Renal pelvis (tissue), 4 donors: ENCODE data around the gene AGAP3. TPM values are rescaled to one million over a fixed set of nuclear protein-coding genes. Genes with fewer than 3 reads are reported as not detected.
A peak's percentile ranks its signal among the peaks of the same experiment; 100 is the strongest.

Source experiments
- DNase-seq: peaks from one replicate; pipeline ENCODE4 v3.0.0-alpha.2; 2013
- polyA plus RNA-seq, 3 donors: library from polyadenylated mRNA; unstranded; fragments of 120-200 nt; gene quantifications; one replicate each; pipeline ENCODE4 v1.2.1, GENCODE V29; 2013; ENCODE audit not compliant: insufficient read length in 3 of 3

Gene AGAP3
- polyA plus RNA-seq, 3 donors, result 68.0 to 78.3 (median 72.8) TPM

DNA sequence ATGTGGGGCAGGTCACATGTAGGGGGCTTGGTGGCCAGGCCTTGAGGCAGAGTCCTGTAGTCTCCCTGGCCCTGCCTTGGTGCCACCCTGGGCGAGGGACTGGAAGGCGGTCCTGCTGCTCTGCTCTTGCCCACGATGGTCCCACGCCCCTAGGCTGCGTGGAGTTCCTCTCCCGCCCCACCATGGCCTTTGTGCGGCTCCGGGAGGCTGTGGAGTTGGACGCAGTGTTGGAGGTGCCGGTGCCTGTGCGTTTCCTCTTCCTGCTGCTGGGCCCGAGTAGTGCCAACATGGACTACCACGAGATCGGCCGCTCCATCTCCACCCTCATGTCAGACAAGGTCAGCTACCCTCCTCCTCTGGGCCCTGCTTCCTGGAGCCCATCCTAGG lies 15.7 kb upstream of the AGAP3 start:
- no peak for DNase-seq

DNA sequence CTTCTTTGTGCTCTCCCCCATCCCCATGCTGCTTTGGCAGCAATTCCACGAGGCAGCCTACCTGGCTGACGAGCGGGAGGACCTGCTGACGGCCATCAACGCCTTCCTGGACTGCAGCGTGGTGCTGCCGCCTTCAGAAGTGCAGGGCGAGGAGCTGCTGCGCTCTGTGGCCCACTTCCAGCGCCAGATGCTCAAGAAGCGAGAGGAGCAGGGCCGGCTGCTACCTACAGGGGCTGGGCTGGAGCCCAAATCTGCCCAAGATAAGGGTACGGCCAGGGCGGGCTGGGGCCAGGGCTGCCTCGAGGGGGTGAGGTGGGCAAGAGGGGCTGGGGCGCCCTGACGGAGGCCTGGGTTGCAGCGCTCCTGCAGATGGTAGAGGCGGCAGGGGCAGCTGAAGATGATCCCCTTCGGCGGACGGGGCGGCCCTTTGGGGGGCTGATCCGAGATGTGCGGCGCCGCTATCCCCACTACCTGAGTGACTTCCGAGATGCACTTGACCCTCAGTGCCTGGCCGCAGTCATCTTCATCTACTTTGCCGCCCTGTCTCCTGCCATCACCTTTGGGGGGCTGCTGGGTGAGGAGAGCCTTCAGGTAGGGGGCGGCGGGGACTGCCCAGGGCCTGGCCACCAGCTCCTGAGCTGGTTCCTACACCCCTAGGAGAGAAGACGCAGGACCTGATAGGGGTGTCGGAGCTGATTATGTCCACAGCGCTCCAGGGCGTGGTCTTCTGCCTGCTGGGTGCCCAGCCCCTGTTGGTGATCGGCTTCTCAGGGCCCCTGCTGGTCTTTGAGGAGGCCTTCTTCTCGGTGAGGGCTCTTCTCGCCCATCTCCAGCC lies 15.0 kb upstream of the AGAP3 start:
- no peak for DNase-seq

DNA sequence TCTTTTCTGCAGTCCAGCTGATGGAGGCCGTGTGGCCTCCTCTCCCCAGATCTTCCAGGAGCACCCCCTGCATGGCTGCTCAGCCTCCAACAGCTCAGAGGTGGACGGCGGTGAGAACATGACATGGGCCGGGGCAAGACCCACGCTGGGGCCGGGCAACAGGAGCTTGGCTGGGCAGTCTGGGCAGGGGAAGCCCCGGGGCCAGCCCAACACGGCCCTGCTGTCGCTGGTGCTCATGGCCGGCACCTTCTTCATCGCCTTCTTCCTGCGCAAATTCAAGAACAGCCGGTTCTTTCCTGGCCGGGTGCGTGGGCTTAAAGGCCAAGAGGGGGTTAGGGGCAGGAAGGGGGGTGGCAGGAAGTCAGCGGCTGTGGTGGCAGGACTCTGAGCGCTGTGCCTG lies 12.3 kb upstream of the AGAP3 start:
- no peak for DNase-seq

DNA sequence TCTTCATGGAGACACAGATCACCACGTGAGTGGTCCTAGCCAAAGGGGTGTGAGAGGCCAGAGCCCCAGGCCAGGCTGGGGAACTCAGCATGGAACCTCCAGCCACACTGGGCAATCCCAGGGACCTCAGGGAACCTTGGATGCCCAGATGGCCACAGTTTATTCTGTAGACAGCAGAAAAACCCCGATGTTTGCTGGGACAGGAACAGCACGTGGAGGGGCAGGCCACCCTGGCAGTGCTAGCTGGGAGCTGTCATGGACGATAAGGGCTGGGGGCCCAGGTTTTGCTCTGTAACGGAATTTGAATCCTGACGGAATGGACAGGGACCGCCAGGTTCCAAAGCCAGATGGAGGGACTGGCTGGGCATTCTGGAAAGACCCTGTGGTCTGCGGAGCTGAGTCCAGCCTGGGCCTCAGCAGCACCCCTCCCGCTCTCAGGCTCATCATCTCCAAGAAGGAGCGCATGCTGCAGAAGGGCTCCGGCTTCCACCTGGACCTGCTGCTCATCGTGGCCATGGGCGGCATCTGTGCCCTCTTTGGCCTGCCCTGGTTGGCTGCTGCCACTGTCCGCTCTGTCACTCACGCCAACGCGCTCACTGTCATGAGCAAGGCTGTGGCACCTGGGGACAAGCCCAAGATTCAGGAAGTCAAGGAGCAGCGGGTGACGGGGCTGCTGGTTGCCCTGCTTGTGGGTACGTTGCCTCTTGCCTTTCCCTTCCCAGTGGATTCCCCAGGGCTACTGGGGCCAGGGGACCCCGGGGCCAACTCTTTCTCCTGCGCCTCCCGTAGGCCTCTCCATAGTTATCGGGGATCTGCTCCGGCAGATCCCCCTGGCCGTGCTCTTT lies 11.2 kb upstream of the AGAP3 start:
- DNase-seq, result no peak

DNA sequence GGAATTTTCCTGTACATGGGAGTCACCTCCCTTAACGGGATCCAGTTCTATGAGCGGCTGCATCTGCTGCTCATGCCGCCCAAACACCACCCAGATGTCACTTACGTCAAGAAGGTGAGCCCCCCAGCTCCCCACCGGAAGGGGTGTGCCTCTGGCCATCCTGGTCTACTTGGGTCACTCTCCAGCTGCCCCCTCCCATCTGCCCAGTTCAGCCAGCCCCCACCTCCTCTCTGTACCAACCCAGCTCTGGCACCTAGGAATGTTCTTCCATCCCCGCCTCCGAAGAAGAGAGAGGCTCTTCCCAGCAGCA lies 10.7 kb upstream of the AGAP3 start:
- no peak for DNase-seq

DNA sequence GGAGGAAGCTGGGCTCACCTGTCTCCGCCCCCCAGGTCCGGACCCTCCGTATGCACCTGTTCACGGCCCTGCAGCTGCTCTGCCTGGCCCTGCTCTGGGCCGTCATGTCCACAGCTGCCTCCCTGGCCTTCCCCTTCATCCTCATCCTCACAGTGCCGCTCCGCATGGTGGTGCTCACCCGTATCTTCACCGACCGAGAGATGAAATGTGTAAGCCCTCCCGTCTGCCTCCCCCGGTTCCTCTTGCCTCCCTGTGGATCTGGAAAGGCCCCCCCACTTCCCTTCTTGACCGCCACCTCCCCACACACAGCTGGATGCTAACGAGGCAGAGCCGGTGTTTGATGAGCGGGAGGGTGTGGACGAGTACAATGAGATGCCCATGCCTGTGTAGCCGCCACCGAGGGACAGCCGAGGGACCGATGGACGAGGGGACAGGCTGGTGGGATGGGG lies 10.3 kb upstream of the AGAP3 start:
- DNase-seq, result no peak

DNA sequence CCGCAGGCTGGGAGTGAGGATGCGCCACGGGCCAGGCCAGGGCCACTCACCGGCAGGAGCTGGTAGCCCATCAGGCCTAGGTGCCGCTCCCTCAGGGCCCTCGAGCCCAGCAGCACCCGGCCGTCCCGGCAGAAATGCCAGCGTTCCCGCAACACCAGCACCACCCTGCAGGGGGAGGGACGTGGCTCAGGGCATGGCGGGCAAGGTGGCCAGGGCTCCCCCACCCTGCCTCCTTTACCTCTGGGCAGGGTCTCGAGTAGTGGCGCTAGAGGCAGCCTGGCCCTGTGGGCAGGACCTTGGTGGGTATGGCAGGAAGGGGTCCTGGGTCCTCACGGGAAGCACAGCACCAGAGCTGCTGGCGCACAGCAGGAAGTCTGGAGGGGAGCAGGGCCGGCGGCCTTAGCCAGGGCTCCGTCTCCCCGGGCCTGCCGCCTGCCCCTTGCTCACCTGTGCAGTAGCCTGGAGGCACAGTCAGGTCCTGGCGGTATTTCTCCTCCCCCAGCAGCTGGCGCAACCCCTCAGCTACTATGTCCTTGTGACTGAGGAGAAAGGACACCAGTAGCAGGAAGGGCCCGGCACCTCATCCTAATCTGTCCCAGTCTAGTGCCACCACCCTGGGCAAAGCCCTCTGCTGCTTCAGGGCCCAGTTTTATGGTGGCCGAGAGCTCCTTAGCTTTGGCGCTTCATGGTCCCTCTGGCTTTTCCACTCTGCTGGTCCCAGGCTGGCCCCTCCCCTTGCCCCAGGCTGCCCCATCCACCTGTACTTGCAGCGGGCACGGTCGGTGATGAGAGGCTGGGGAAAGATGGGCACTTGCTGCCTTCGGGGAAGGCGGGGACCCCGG lies 9.2 kb upstream of the AGAP3 start:
- no peak for DNase-seq

DNA sequence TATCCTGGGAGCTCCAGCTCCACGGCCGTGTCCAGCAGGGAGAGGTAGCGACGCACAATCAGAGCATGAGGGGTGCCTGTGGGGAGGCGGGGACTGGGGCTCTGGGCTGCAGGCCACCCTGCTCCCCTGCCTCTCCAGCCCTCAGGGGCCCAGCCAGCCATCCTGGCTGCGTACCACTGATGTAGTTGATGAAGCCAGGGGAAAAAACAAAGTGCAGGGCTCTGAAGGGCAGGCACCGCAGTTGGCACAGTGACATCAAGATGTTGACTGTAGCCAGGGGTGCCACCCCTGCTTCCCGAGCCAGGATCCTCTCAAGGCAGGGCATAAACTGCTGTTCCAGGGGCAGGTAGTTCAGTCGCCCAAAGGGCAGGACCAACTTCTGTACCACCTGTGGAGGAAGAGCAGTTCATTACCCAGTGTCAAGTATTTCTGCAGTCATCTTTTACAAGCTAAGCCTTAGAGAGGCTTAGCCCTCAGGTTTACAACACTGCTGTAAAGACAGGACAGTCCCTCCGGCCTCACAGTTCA lies 8.5 kb upstream of the AGAP3 start:
- no peak for DNase-seq

DNA sequence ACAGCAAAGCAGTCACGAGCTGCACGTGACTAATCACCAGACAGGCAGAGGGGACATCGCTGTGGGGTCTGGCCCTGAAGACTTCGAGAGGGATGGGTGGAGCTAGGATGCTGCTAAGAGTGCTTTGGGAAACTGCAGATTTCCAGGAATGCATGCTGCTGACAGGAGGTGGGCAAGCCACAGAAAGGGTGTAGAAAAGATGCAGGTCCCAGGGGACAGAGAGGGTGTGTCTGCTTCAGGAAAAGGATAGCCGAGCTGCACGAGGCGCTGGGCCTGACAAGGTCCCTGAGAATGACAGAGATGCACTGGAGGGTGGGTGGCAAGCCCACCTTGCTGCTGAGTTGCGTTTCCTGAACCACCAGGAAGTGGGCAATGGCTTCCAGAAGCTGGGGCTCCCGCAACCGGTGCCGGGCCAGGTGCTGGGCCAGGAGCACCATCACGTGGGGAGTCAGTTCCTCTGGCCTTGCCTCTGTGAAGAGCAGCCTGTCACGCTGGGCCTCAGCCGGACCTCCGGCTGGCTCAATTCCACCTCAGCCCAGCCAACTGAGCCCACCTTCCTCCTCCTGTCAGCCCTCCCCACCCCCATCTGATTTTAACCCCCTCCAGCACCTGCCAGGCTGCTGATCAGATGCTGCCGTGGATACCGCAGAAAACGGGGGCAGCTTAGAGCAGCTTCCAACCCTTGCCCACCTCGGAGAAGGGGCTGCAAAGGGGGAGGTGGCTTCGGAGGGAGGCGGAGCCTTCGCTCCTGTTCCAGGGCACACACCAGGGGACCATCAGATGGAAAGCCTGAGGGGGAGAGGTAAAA lies 7.8 kb upstream of the AGAP3 start:
- no peak for DNase-seq

DNA sequence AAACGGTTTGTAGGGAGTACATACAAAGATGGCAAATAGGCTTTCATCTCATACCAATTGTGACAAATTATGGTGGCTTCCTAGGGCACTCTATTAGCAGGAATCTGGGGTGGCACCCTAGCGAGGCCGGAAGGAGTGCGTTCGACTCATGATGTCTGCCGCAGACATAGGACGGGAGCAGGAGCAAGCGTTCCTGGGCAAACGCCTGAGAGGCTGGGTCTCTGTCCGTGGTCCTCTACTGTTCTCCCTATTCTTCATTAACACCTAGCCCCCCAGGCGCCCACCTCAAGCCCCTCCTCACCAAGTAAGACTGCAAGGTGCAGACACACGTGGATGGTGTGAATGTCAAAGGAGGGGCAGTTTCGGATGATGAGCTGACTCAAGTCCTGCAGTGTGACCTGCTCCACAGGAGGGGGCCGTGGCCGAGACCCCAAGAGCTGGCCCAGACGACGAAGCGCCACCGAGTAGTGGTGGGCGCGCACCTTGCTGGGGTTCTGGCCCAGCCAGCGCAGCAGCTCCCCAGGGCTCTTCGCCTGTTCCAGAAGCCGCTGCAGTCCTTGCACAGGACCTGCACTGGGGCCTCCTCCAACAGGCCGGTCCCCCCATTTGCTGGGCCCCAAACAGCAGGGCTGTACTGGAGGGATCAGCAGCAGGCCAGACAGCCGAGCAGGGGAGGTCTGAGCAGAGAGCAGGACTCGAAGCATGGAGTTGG lies 6.9 kb upstream of the AGAP3 start:
- no peak for DNase-seq

DNA sequence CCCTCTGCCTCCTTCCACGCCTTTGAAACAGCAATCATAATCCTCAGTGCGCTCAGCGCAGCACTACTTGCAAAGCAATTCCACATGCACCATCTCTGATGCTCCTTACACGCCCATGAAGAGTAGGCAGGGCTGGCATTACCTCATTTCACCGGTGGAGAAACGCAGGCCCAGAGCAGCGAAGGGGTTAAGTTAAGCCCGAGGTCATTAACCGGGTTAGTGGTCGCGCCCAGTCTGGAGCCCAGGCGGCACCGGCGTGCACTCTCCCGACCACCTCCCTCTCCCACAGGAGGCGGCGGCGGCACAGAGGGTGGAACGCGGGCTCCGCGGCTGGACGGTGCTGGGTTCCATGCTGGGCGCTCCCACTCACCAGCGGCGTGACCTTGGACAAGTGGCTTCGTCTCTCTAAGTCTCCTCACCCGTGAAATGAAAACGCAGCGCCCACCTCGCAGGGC lies 6.2 kb upstream of the AGAP3 start:
- DNase-seq, result no peak

DNA sequence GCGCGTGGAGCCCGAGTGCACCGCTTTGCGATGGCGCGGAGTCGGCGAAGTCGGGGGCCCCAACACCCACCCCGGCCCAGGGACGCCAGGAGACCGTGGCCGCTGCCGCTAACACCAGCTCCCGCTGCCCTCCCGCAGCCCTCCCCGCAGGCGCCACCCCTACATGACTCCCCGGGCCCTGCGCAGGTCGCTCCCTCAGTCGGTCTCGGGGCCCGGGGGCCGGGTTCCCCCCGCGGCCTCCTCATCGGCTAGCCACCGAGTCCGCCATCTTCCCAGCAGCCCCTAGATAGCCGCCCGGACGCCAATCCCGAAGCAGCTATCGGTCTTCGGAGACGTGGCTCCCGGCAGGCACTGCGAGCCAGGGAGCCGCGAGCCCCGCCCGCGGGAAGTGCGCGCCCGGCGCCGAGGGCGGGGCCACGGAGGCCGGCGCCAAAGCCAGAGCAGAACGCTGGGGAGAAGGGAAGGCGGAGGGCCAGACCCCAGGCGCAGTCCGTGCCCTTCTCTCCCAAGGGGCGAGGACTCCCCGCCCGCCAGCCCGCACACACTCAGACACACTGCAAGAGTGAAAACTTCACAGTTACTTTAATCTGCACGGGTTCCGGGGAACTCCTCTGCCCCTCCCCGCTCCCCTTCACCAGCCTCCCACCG lies 5.6 kb upstream of the AGAP3 start, which contains the start of gene FASTK:
Gene FASTK (minus strand): TSS at position 288 of the 648 bp plus-strand sequence. CDS start 43 bp downstream, at position 245.
- DNase-seq, result peak; percentile 92

DNA sequence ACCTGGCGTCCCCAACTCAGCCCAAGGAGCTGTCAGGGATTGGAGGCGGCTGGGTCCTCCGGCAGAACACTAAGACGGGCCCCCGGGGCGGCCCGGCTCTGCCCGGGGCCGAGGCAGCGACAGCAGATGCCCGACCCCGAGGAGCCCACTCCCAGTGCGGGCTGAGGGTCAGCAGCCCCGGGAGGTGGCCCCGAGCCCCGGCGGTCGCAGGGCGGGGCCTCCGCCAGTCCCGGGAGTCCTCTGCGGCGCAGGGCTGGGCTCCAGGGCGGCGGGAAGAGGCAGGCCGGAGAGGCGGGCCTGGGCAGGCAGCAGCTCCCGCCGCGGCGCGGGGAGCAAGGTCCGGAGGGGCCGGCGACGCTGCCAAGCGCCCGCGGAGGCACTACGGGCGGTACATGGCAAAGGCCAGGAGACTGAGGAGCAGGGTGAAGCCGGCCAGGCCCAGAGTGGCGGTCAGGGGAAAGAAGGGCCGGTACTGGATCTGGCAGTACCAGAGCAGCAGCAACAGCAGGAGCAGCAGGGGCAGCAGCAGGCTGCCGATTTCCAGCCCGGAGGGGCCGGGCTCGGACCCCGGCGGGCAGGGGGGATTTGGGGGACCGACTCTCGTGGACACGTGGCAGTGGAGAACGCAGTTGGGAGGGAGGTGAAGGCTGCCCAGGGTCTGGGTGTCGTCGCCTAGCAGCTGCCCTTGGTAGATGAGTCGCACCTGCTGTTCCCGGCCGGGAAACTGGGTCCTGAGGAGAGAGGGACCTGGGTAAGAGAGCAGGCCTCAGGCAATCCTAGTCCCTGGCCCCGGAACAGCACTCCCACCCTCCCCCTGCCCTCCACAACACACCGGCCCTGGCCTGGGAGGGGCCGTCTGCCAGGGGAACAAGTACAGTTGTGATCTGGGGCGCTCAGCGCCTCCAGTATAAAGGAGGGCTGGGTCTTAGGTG lies 4.8 kb upstream of the AGAP3 start:
- DNase-seq, result no peak

DNA sequence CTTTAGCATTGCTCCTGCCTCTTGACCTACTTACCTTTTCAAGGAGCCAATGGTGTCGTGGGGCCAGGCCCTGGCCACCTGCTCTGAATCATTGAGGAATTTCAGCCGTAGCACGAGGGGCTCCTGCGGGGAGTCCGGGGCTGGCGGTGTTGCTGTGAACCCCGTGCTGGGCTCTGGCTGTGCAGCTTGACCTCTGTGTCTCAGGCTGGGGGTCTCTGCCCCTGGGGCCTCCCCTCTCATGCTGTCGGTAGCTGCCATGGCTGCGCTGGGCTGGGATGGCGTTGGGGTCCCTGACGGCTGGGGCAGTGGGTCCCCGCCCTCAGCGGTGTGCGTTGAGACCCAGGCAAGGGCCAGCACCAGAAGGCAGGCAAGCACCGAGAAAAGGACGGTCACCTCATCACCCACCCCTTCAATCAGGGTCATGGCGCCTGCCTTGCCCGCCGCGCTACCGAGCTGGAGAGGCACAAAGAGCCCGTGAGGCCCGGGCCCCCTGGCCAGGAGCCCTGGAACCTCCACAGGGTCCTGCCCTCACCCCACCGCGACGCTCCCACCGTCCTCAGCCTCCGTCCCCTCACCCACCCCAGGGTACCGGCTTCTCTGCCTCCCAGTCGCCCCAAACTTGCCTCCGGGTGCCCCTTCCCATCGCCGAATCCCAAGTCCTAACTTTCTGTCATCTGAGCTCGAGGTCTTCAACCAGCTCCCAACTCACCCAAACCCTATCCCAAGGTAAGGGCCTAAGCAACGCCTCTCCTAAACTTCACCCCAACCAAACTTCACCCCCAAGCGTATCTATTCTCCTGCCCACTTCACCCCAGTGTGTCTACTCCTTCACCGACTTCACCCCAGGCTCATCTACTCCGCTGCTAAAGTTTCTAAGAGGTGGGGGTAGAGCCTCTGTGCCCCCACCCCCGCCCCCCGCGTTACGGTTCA lies 3.9 kb upstream of the AGAP3 start:
- no peak for DNase-seq

DNA sequence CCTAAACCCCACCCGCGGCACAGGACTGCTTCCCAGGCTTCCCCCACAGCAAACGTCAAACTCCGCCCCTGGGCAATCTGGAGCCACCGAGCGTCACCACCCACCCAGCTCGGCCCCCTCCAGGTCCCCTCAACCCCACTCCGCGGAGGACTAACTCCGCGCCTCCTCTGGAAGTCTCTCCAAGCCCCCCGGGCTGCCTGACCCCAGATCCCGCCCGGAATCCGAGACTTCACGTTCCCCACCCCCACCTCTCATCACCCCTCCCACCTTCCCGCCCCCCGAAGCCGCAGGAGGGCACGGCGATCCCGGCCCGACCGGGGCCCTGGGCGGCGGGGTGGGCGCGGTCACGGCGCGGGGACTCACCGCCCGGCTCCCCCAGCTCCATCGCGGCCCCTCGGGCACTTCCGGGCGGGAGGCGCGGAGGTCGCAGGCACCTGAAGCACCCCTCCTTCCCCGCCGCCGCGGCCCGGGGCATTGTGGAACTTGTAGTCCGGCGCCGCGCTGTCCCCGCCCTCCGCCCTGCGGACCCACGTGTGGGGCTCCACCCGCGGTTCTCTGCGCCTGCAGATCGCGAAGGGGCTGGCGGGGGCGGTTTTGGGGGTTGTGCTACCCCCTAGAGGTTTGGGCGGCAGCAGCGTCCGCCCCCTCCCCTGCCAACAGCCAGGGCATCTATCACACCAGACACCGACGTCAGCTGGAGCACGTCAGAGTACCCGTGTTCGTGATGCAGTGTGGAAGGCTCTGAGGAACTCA lies 3.0 kb upstream of the AGAP3 start, which contains the start of gene TMUB1:
Gene TMUB1 (minus strand): TSS at position 423 of the 753 bp plus-strand sequence. CDS start 930 bp downstream, outside the sequence.
- DNase-seq, result no peak

DNA sequence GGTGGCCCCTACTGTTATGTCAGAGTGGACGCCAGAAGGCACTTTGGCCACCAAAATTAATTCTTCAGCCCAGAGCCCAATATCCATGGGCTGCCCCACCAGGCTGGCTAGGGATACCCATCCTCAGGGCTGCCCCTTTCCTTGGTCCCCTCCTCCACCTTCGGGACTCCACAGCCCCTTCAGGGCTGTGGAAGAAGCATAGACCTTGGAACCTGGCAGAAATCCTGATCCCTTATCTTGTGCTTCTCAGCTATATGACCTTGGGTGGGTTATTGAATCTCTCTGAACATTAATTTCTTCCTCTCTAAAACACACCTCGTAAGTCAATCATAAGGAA lies 2.5 kb upstream of the AGAP3 start:
- no peak for DNase-seq

DNA sequence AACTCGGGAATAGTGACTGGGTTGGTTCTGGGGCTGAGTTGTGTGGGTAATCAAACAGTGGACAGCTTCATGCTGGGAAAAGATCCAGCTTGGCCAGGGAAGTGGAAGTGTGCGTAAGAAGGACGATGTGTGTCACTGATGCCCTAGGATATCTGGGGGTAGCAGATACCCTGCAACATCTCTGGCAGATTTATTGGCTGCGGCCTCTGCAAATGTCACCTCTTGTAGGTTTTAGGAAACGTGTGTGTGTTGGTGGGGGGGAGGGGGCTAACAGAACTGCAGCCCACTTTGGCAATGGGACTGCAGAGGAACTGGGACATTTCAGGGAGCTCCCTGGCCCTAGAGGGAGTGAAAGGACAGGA lies 965 bp upstream of the AGAP3 start:
- DNase-seq, result no peak
